Stimulated activated CD8-positive, alpha-beta memory T cell treated with anti-CD3 and anti-CD28 coated beads, Interleukin-4, amount 100 ng/mL, for 1 hour (primary cell): Measurements from ENCODE around the gene FAM124A.

Source experiments
- DNase-seq, 2 donors: peaks; one replicate each; pipeline ENCODE4 v3.0.0-alpha.2; 2020; ENCODE audit warnings: low read depth in 2 of 2, low spot score in 1 of 2

FAM124A gene

GRCh38 chr13:51220706-51221105, 1.5 kb upstream of the FAM124A start:
- no peak for DNase-seq

GRCh38 chr13:51221108-51221507, 1.1 kb upstream of the FAM124A start:
- no peak for DNase-seq

- no peak for DNase-seq
Measured at GRCh38 chr13:51221674-51222036, 543 bp upstream of the FAM124A start.

GRCh38 chr13:51222686-51223559, 725 bp downstream of the FAM124A start:
- no peak for DNase-seq

GRCh38 chr13:51223560-51224270, 1.5 kb downstream of the FAM124A start:
- no peak for DNase-seq

- DNase-seq, result no peak
Measured at GRCh38 chr13:51225029-51225428, 2.8 kb downstream of the FAM124A start.

- DNase-seq, result no peak
Measured at GRCh38 chr13:51227404-51227803, 5.2 kb downstream of the FAM124A start.

GRCh38 chr13:51229101-51229719, 7.0 kb downstream of the FAM124A start:
- no peak for DNase-seq

- no peak for DNase-seq
Measured at GRCh38 chr13:51229731-51230130, 7.5 kb downstream of the FAM124A start.

- DNase-seq, result no peak
Measured at GRCh38 chr13:51230477-51231105, 8.4 kb downstream of the FAM124A start.

- DNase-seq, result no peak
Measured at GRCh38 chr13:51231456-51231855, 9.3 kb downstream of the FAM124A start.

- no peak for DNase-seq
Measured at GRCh38 chr13:51232328-51232727, 10.1 kb downstream of the FAM124A start.

- no peak for DNase-seq
Measured at GRCh38 chr13:51233117-51233826, 11.1 kb downstream of the FAM124A start.

GRCh38 chr13:51234676-51235075, 12.5 kb downstream of the FAM124A start:
- DNase-seq, result no peak

GRCh38 chr13:51235186-51235585, 13.0 kb downstream of the FAM124A start:
- DNase-seq, result no peak

GRCh38 chr13:51235756-51236490, 13.7 kb downstream of the FAM124A start:
- no peak for DNase-seq

GRCh38 chr13:51236491-51236792, 14.2 kb downstream of the FAM124A start:
- DNase-seq, result no peak

- no peak for DNase-seq
Measured at GRCh38 chr13:51237386-51237785, 15.2 kb downstream of the FAM124A start.

- no peak for DNase-seq
Measured at GRCh38 chr13:51237887-51238286, 15.7 kb downstream of the FAM124A start.

- no peak for DNase-seq
Measured at GRCh38 chr13:51240178-51240577, 18.0 kb downstream of the FAM124A start.
